IPS-15b (cell line): ENCODE results near the gene SVBP.
"Not testable (repeated sequence)": the region's sequence is repeated elsewhere in the genome, so short reads cannot be mapped to it uniquely, and the experiment has no call there.

ENCODE experiments used
- H3K27me3 ChIP-seq: one replicate; pipeline ENCODE4 v1.6.1; 2013; ENCODE audit warnings: low read length; ENCODE audit not compliant: control insufficient read depth, insufficient read depth
- H3K36me3 ChIP-seq: one replicate; pipeline ENCODE4 v1.6.1; 2013; ENCODE audit warnings: low read length; ENCODE audit not compliant: control insufficient read depth, insufficient read depth
- H3K4me1 ChIP-seq: one replicate; pipeline ENCODE4 v1.6.1; 2013; ENCODE audit warnings: mild to moderate bottlenecking, low read length; ENCODE audit not compliant: control insufficient read depth, insufficient read depth
- H3K4me3 ChIP-seq: one replicate; pipeline ENCODE4 v1.5.1; 2013; ENCODE audit warnings: low read depth, low read length
- H3K9ac ChIP-seq: one replicate; pipeline ENCODE4 v1.6.1; 2013; ENCODE audit warnings: low read depth, mild to moderate bottlenecking, low read length
- H3K9me3 ChIP-seq: one replicate; pipeline ENCODE4 v1.6.1; 2013; ENCODE audit warnings: mild to moderate bottlenecking, low read length; ENCODE audit not compliant: control insufficient read depth, insufficient read depth

SVBP gene, protein sequence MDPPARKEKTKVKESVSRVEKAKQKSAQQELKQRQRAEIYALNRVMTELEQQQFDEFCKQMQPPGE

DNA sequence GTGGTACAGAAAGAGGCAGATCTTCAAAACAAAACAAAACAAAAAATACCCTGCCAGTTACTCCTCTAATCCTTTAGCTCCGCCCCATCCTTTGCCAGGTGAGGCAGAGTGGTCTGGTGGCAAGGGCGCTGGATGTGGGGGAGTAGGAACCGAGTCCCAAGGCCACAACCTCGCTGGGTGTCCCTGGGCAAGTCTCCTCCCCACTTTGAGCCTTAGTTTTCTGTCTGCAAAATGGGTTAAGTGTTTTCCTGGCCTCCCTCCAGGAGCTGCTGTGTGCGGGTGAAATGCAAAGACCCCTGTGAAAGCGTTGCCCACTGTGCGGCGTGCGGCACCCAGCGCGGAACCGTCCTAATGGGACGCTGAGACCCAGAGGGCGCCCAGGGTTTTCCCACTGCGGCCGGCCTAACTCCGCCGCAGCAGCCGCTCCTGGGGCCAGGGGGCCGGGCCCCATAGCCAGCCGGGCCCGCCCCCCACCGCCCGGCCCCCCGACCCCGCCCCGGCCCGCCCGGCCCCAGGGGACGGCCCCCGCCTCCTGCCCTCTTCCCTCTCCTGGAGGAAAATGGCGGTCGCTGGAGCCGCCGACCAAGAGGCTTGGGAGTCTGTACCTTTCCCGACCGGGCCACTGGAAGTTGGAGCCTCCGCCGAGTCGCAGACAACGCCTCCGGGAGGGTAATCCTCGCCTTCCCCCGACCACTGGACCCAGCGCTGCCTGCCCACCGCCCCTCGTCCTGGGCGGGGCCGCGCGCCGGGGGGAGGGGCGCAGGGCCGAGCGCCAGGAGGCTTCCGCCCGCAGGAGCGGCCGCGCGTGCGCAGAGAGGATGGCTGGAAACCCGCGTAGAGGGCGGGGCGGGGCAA is at the start of gene SVBP, which contains the start of gene ERMAP:
TSS of gene SVBP (minus strand) at position 813 of the 855 bp plus-strand sequence. CDS start 853 bp downstream, outside the sequence.
TSS of gene ERMAP (plus strand) at position 538 of the 855 bp plus-strand sequence. CDS start 13,327 bp downstream, outside the sequence.
- no peaks in the 10 kb centered on the region for H3K9me3 ChIP-seq
- peak within 1 kb of the TSS; percentile 90 for H3K4me3 ChIP-seq
- peaks cover 3% of the 10 kb centered on the region for H3K4me1 ChIP-seq
- no peaks in the 10 kb centered on the region for H3K27me3 ChIP-seq
- peak within 1 kb of the TSS; percentile 83 for H3K9ac ChIP-seq
- H3K36me3 ChIP-seq: no peaks in the 10 kb centered on the region

DNA sequence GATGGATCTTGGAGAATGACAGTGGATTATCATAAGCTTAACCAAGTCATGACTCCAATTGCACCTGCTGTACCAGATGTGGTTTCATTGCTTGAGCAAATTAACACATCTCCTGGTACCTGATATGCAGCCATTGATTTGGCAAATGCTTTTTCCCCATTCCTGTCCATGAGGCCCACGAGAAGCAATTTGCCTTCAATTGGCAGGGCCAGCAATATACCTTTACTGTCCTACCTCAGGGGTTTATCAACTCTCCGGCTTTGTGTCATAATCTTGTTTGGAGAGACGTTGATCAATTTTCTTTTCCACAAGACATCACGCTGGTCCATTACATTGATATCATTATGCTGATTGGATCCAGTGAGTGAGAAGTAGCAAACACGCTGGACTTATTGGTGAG is 49.4 kb upstream of the SVBP start:
- Histone ChIP-seq H3K9me3 (no peaks in the 10 kb centered on the region), H3K36me3 (no peaks in the 10 kb centered on the region), H3K4me1 (no peaks in the 10 kb centered on the region), H3K9ac (no peak overlapping the region), H3K4me3 (no peak overlapping the region), H3K27me3 (no peaks in the 10 kb centered on the region)

DNA sequence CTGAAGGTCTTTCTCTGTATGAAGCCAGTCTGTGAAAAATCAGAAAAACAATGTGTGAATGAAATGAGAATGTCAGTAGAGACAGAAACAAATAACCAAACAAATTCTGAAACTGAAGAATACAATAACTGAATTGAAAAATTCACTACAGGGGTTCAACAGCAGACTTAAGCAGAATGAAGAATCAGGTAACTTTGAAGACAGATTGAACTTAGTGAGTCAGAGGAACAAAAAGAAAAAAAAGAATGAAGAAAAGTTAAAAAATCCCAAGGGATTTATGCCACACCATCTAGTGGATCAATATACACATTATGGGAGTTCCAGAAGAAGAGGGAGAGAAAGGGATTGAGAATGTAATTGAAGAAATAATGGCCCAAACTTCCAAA is 43.8 kb upstream of the SVBP start:
- no peaks in the 10 kb centered on the region for H3K27me3 ChIP-seq

GRCh38 chr1:42860339-42861013 is 43.3 kb upstream of the SVBP start:
- Histone ChIP-seq H3K4me3 (no peak overlapping the region), H3K27me3 (no peaks in the 10 kb centered on the region), H3K36me3 (no peaks in the 10 kb centered on the region), H3K4me1 (no peaks in the 10 kb centered on the region), H3K9ac (no peak overlapping the region), H3K9me3 (no peaks in the 10 kb centered on the region)

More for the DNA sequence above, 43.8 kb upstream of the SVBP start:
- Histone ChIP-seq H3K36me3 (no peaks in the 10 kb centered on the region), H3K4me1 (no peaks in the 10 kb centered on the region), H3K9me3 (no peaks in the 10 kb centered on the region), H3K9ac (no peak overlapping the region), H3K4me3 (no peak overlapping the region)

- not testable (repeated sequence) for H3K9me3 ChIP-seq, H3K36me3 ChIP-seq, H3K9ac ChIP-seq, H3K4me1 ChIP-seq, H3K27me3 ChIP-seq, H3K4me3 ChIP-seq
These were observed 42.2 kb upstream of the SVBP start for GRCh38 chr1:42859366-42859765.

DNA sequence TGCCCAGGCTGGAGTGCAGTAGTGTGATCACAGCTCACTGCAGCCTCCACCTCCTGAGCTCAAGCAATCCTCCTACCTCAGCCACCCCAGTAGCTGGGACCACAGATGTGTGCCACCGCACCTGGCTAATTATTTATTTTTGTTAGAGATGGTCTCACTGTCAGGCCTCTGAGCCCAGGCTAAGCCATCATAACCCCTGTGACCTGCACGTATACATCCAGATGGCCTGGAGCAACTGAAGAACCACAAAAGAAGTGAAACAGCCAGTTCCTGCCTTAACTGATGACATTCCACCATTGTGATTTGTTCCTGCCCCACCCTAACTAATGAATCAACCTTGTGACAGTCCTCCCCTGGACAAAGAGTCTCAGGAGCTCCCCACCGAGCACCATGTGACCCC is 39.4 kb upstream of the SVBP start:
- H3K4me3 ChIP-seq, H3K9me3 ChIP-seq, H3K36me3 ChIP-seq, H3K4me1 ChIP-seq, H3K9ac ChIP-seq, H3K27me3 ChIP-seq: not testable (repeated sequence)

DNA sequence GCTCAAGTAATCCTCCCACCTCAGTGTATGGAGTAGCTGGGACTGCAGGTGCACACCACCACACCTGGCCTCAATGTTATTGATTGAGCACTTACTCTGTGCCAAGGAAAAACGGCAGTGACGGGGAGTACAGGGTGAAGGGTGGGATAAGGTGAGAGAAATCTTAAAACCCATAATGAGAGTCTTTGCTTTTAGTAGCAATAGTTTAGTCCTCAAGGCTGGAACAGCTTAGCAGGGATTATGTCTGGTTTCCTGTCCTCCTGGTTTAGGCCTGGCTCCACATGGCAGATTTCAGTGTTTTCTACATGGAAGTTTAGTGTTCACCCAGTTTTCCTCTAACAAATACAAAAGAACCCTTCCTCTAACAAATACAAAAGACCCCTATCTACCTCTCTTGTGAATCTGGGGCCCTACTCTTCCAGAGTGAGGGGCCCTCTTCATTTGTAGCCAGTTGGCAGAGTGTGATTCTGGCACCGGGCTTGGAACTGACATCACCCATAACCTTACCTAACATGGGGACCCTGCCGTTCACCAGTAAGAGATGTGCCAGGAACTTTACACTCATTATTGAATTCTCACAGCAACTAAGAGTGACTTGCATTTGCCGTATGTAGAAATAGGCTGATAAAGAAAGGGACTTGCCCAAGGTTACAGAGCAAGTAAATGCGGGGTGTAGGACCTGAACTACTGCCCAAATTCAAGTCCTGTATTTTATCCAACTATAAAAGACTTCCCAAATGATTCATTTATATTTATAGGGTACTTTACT is 36.1 kb upstream of the SVBP start:
- peaks cover 15% of the 10 kb centered on the region for H3K36me3 ChIP-seq
- no peaks in the 10 kb centered on the region for H3K9me3 ChIP-seq
- H3K9ac ChIP-seq: no peak overlapping the region
- no peak overlapping the region for H3K4me3 ChIP-seq
- H3K4me1 ChIP-seq: no peaks in the 10 kb centered on the region
- no peaks in the 10 kb centered on the region for H3K27me3 ChIP-seq

- Histone ChIP-seq H3K4me3 (no peak overlapping the region), H3K9ac (no peak overlapping the region), H3K4me1 (peaks cover 4% of the 10 kb centered on the region), H3K36me3 (peaks cover 15% of the 10 kb centered on the region), H3K27me3 (no peaks in the 10 kb centered on the region), H3K9me3 (no peaks in the 10 kb centered on the region)
These were observed 35.4 kb upstream of the SVBP start for GRCh38 chr1:42852608-42852980.

GRCh38 chr1:42851960-42852607 is 34.9 kb upstream of the SVBP start:
- Histone ChIP-seq H3K36me3 (peaks cover 15% of the 10 kb centered on the region), H3K4me1 (peaks cover 7% of the 10 kb centered on the region), H3K4me3 (no peak overlapping the region), H3K9ac (no peak overlapping the region), H3K27me3 (no peaks in the 10 kb centered on the region), H3K9me3 (no peaks in the 10 kb centered on the region)

DNA sequence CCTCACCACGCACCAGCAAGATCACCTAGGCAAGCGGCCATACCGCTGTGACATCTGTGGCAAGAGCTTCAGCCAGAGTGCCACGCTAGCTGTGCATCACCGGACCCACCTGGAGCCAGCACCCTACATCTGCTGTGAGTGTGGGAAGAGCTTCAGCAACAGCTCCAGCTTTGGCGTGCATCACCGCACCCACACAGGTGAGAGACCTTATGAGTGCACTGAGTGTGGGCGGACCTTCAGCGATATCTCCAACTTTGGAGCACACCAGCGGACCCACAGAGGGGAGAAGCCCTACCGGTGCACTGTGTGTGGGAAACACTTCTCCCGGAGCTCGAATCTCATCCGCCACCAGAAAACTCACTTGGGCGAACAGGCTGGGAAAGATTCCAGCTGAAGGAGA is 34.2 kb upstream of the SVBP start:
- no peak overlapping the region for H3K4me3 ChIP-seq

GRCh38 chr1:42849944-42850343 is 32.7 kb upstream of the SVBP start:
- H3K4me1 ChIP-seq: peaks cover 7% of the 10 kb centered on the region
- H3K9ac ChIP-seq: no peak overlapping the region
- no peak overlapping the region for H3K4me3 ChIP-seq
- peaks cover 15% of the 10 kb centered on the region for H3K36me3 ChIP-seq
- H3K27me3 ChIP-seq: no peaks in the 10 kb centered on the region
- no peaks in the 10 kb centered on the region for H3K9me3 ChIP-seq

More for the DNA sequence above, 34.2 kb upstream of the SVBP start:
- H3K27me3 ChIP-seq: no peaks in the 10 kb centered on the region
- H3K9ac ChIP-seq: no peak overlapping the region
- peaks cover 15% of the 10 kb centered on the region for H3K36me3 ChIP-seq
- no peaks in the 10 kb centered on the region for H3K9me3 ChIP-seq
- peaks cover 7% of the 10 kb centered on the region for H3K4me1 ChIP-seq
